H54 (cell line): Measurements from ENCODE around the gene KRTAP10-1.
A peak's percentile ranks its signal among the peaks of the same experiment; 100 is the strongest.
"Not testable (repeated sequence)": the region's sequence is repeated elsewhere in the genome, so short reads cannot be mapped to it uniquely, and the experiment has no call there.

Experiments
- DNase-seq: peaks from one replicate; pipeline ENCODE4 v3.0.0; 2011; ENCODE audit warnings: low spot score, mixed read lengths; ENCODE audit not compliant: insufficient read length
- FAIRE-seq: peaks from 3 replicates; lab custom pipeline; 2011; peaks lifted over from hg19 to GRCh38; lab: Jason Lieb, UNC
- POLR2A ChIP-seq: IDR thresholded peaks from 2 replicates; pipeline ENCODE4 v1.6.1; 2011; ENCODE audit warnings: low read depth, mild to moderate bottlenecking, low read length

KRTAP10-1 gene

DNA sequence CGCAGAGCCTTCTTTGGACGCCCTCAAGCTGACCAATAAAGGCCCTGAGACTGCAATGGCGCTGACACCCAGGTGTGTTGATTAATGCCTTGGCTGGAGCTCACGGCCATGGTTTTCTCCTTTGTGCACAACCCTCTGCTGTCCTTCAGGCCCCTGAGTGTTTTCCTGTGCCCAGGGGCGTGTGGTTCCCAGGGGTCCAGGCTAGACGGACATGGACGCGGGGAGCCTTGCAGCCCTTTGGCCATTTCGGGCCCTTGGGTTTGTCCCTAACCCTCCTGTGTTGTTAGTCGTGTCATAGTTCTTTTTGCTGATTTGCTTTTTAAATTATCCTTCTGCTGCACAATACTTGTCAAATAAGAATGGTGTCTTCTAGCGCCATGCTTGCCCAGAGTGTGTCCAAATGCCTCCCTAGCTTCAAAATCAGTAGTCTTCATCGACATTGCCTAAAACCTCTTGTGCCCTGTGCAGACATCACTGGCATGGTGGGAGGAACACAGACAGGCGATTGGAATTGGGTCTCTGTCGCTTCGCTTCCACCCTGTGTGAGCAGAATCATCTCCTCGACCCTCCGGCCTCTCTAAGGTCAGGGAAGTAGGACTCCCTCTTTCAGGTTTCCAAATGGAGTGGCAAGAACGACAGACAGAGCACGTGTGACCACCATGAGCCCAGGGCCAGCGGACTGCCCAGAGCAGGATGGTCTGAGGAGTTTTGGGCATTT is 35.5 kb upstream of the KRTAP10-1 start:
- DNase-seq (no peak), FAIRE-seq (no peak)
- no peak for TF ChIP-seq POLR2A

DNA sequence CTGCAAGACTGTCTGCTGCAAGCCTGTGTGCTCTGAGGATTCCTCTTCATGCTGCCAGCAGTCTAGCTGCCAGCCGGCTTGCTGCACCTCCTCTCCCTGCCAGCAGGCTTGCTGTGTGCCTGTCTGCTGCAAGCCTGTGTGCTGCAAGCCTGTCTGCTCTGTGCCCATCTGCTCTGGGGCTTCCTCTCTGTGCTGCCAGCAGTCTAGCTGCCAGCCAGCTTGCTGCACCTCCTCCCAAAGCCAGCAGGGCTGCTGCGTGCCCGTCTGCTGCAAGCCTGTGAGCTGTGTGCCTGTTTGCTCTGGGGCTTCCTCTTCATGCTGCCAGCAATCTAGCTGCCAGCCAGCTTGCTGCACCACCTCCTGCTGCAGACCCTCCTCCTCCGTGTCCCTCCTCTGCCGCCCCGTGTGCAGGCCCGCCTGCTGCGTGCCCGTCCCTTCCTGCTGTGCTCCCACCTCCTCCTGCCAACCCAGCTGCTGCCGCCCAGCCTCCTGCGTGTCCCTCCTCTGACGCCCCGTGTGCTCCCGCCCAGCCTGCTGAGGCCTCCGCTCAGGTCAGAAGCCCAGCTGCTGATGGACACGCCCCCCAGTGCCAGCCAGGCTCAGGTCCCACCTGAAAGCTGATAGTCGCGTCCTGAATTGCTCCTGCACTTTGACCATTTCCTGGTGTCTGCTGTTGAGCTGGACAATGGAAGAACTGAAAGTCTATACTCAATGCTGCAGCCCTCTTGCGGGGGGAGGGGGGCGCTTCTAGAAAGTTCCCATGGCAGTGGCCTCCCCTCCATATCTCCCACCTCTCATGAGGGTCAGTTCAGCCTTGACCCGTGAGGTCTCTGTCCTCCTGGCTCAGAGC is 34.7 kb upstream of the KRTAP10-1 start:
- no peak for FAIRE-seq
- no peak for TF ChIP-seq POLR2A
- DNase-seq: no peak

DNA sequence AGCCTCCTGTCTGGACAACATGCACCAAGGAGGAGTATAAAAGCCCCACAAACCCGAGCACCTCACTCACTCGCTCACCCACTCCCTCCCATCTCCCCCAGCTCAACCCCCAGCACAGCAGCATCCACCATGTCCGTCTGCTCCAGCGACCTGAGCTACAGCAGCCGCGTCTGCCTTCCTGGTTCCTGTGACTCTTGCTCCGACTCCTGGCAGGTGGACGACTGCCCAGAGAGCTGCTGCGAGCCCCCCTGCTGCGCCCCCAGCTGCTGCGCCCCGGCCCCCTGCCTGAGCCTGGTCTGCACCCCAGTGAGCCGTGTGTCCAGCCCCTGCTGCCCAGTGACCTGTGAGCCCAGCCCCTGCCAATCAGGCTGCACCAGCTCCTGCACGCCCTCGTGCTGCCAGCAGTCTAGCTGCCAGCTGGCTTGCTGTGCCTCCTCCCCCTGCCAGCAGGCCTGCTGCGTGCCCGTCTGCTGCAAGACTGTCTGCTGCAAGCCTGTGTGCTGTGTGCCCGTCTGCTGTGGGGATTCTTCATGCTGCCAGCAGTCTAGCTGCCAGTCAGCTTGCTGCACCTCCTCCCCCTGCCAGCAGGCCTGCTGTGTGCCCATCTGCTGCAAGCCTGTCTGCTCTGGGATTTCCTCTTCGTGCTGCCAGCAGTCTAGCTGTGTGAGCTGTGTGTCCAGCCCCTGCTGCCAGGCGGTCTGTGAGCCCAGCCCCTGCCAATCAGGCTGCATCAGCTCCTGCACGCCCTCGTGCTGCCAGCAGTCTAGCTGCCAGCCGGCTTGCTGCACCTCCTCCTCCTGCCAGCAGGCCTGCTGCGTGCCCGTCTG is 33.8 kb upstream of the KRTAP10-1 start, which contains the start of gene KRTAP10-4:
Gene KRTAP10-4 (plus strand): TSS at position 100 of the 827 bp plus-strand sequence. CDS start 30 bp downstream, at position 130.
- not testable (repeated sequence) for DNase-seq, FAIRE-seq

DNA sequence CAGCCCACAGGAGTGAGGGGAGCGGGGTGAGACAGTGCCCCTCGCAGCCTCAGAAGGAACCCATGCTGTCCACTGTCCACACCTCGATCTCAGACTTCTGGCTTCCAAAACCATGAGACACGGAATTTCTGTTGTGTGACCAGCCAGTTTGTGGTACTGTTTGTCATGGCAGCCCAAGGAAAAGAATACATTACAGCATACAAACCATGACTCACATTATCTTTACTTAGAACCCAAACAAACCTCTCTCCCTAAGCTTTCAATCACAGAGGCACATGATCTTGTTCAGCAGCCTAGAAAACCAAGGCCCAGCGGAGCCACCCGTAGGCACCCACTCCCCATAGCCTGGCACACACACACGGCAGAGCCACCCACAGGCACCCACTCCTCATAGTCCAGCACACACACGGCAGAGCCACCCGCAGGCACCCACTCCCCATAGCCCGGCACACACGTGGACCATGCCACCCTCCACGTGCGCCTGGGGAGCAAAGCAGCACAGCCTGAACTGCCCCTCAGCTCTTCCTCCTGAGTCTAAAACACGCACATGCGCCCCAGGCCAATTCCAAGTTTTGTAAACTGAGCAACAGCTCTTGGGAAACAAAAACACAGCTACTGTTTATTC is 33.1 kb upstream of the KRTAP10-1 start:
- DNase-seq (peak; percentile 31), FAIRE-seq (no peak)
- TF ChIP-seq POLR2A: no peak

- no peak for FAIRE-seq
- DNase-seq: no peak
- no peak for TF ChIP-seq POLR2A
Measured at GRCh38 chr21:44571844-44572782, 32.1 kb upstream of the KRTAP10-1 start.

DNA sequence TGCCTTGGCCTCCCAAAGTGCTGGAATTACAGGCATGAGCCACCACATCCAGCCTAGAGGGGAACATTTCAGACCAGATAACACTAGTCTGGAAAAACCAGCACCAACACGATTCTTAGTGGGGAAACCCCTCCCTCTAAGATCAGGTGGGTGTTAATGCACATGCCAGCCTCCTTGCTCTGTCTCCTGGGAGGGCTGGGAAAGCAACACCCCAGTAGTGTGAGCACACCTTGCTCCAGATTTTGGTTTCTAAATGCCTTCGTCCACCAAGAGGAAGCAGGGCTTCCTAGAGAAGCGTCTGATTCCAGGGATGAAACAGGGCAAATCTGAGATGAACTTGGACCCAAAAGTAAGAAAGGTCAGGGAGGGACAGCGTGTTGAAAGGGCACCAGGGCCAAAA is 31.3 kb upstream of the KRTAP10-1 start:
- no peak for FAIRE-seq
- no peak for DNase-seq
- TF ChIP-seq POLR2A: no peak

- DNase-seq: no peak
- TF ChIP-seq POLR2A: no peak
- FAIRE-seq: no peak
Measured at GRCh38 chr21:44569861-44570517, 30.0 kb upstream of the KRTAP10-1 start.

DNA sequence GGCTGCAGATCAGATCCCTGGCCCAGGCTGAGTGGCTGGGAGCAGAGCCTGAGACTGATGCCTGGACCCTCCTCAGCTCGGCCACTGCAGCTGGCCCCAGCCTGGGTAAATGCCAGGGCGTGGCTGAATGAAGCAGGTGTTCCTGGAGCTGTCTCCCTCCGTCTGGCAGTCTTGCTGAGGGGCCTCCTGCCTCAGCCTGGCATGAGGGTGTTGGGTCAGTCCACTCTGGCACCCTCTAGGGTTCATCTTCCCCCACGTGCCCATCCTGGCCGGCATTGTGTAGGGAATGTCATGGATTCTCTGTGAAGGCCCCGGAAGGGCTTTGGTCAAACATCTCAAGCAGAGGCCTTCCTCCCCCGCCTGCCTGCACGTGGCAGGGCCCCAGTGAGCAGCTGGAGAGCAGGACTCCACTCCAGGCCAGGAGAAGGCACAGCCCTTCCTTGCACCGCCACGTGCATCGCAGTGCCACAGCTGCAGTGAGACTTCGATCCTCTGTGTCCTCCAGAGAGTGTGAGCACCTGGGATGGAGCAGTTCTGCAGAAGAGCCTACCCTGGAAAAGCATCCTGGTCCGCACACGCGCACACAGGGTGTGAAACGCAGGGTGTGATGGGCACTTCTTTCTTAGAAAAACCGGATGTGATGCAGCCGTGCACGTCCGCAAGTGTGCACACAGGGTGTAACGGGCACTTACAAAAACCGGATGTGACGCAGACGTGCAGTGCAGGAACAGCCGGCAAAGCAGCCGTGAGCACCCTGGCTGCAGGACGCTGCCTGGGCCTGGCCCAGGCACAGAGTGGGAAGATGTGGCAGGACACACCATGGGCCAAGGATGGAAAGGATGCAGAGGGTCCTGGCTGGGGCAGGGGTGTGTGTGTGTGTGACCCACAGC is 28.9 kb upstream of the KRTAP10-1 start:
- FAIRE-seq (no peak), DNase-seq (no peak)
- TF ChIP-seq POLR2A: no peak

- TF ChIP-seq POLR2A: no peak
- no peak for FAIRE-seq
Measured at GRCh38 chr21:44568261-44568660, 28.3 kb upstream of the KRTAP10-1 start.

GRCh38 chr21:44567481-44568171 is 27.6 kb upstream of the KRTAP10-1 start:
- no peak for FAIRE-seq
- no peak for TF ChIP-seq POLR2A
- DNase-seq: no peak

More at GRCh38 chr21:44568261-44568660, 28.3 kb upstream of the KRTAP10-1 start:
- no peak for DNase-seq
